Gastrocnemius medialis (tissue), 4 donors: Measurements from ENCODE around the gene EFCAB6.

Experiments
- CTCF ChIP-seq, 5 experiments: fragments of 450-650 bp in 3 of 5; fragments of 200-600 bp in 2 of 5; sonication (generic) in 2 of 5; IDR thresholded peaks in 4 of 5; conservative IDR thresholded peaks in 1 of 5; 1 replicate in 4 of 5; 2 replicates in 1 of 5; pipeline ENCODE4 v1.5.1; 2016 to 2019; ENCODE audit warnings: antibody characterized with exemption in 5 of 5, mild to moderate bottlenecking in 3 of 5, moderate library complexity in 3 of 5
- POLR2A ChIP-seq, 2 donors: fragments of 450-650 bp; IDR thresholded peaks; one replicate each; pipeline ENCODE4 v1.6.1; 2017; ENCODE audit warnings: antibody characterized with exemption in 2 of 2, mild to moderate bottlenecking in 2 of 2, moderate library complexity in 2 of 2

DNA sequence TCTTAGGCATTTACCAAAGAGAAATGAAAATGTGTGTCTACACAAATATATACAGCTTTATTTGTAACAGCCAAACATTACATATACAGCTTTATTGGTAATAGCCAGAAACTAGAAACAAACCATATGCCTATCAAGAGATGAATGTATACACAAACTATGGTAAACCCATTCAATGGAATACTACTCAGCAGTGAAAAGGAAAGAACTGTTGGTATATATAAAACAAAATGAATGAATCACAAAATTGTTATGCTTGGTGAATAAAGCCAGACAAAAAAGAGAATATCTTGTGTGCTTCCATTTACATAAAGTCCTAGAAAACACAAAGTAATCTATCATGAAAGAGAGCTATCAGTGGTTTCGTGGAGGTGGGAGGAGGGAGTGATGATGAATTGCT lies 142.9 kb downstream of the EFCAB6 start:
- TF ChIP-seq CTCF (IDR thresholded peaks at IDR 0.05 in 4 of 5, conservative IDR thresholded peaks at IDR 0.05 in 1 of 5): no peak
- TF ChIP-seq POLR2A (IDR thresholded peaks at IDR 0.05): no peak
